PC-9 (cell line): ENCODE results near the gene EVI5.

ENCODE experiments used
- EZH2 ChIP-seq: fragments of 200-600 bp; sonication (generic); IDR thresholded peaks from 2 replicates; pipeline ENCODE4 v1.8.0; 2017; ENCODE audit warnings: antibody characterized with exemption, low read depth
- TF ChIP-seq, protein P1 (sequence below): fragments of 200-600 bp; sonication (generic); conservative IDR thresholded peaks from 2 replicates; pipeline ENCODE4 v1.6.1; 2017; ENCODE audit warnings: mixed run types, antibody characterized with exemption, mild to moderate bottlenecking, moderate library complexity

DNA sequence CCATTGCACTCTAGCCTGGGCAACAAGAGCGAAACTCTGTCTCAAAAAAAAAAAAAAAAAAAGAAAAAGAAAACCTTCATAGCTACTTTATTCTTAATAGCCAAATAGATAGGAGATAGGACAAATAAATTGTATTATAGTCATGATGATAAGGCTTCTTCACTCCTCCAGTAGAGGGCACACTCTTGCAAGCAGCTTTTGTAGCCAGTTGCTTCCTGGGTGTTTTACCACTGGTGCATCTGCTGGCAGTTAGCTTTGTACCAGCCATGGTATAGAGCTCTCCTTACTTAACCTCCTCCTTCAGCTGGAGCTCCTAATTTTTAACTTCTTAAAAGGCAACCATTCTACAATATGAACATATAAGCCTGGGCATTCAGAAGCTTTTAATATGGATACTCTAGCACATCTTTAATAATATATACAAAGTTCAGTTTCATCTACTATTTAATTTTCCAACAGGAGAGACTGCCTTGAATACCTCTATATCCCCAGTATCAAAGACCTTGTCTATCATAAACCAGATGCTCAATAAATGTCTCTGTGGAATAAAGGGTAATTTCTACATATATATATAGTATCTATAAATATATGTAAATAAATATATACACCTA is 35.8 kb downstream of the EVI5 start:
- TF ChIP-seq, protein P1, sequence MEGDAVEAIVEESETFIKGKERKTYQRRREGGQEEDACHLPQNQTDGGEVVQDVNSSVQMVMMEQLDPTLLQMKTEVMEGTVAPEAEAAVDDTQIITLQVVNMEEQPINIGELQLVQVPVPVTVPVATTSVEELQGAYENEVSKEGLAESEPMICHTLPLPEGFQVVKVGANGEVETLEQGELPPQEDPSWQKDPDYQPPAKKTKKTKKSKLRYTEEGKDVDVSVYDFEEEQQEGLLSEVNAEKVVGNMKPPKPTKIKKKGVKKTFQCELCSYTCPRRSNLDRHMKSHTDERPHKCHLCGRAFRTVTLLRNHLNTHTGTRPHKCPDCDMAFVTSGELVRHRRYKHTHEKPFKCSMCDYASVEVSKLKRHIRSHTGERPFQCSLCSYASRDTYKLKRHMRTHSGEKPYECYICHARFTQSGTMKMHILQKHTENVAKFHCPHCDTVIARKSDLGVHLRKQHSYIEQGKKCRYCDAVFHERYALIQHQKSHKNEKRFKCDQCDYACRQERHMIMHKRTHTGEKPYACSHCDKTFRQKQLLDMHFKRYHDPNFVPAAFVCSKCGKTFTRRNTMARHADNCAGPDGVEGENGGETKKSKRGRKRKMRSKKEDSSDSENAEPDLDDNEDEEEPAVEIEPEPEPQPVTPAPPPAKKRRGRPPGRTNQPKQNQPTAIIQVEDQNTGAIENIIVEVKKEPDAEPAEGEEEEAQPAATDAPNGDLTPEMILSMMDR, result peak; percentile 86
- TF ChIP-seq EZH2, result no peak
